Measurements from ENCODE around the gene RACGAP1. TPM values are rescaled to one million over a fixed set of nuclear protein-coding genes. Genes with fewer than 3 reads are reported as not detected.

Gene RACGAP1
- total RNA-seq, 2 donors from 2014 or later: 49.6 to 96.6 TPM

DNA sequence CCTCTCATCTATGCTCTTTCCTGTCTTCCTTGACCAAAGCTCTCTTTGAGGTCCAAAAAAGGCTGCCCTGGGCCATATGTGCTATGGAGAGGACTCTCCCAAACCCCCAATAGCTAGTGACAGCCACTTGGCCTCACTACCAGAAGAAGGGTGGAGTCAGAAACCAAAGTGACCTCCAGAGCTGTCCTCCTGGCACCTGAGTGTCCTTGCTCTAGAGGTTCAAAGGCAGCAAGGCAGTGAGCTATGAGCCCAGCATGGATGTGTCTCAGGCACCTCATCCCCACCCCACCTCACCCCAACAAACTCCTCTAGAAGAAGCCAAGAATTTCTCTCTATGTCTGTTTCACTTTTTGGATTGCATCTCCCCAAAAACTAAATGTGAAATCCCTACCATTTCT is 67.7 kb downstream of the RACGAP1 start:
- H3K27ac Mint-ChIP-seq: no peak overlapping the region
- DNase-seq: no peak
- no peaks in the 10 kb centered on the region for H3K36me3 Mint-ChIP-seq (ENCODE audit: low read depth)
- H3K27me3 Mint-ChIP-seq (ENCODE audit: insufficient read depth): peaks cover 89% of the 10 kb centered on the region
- H3K36me3 ChIP-seq (ENCODE audit: control insufficient read depth, insufficient read depth, low read length): no peaks in the 10 kb centered on the region
- H3K4me1 Mint-ChIP-seq: peaks cover 23% of the 10 kb centered on the region
- no peaks in the 10 kb centered on the region for H3K9me3 Mint-ChIP-seq
- no peak overlapping the region for H3K9ac ChIP-seq (ENCODE audit: extremely low read depth, low read length, poor library complexity, severe bottlenecking)
- no peak for TF ChIP-seq CTCF (conservative IDR thresholded peaks at IDR 0.05)
- peaks cover 5% of the 10 kb centered on the region for H3K4me1 ChIP-seq (ENCODE audit: control insufficient read depth, insufficient read depth, low read length)
- no peak overlapping the region for H3K27ac ChIP-seq (ENCODE audit: low read depth, low read length)
- no peak overlapping the region for H3K4me3 ChIP-seq (ENCODE audit: low read length)
- no peak overlapping the region for H3K4me3 Mint-ChIP-seq
- peaks cover 83% of the 10 kb centered on the region for H3K27me3 ChIP-seq (ENCODE audit: control insufficient read depth, insufficient read depth, low read length, poor library complexity, severe bottlenecking)
- no peaks in the 10 kb centered on the region for H3K9me3 ChIP-seq (ENCODE audit: control insufficient read depth, low read length)

DNA sequence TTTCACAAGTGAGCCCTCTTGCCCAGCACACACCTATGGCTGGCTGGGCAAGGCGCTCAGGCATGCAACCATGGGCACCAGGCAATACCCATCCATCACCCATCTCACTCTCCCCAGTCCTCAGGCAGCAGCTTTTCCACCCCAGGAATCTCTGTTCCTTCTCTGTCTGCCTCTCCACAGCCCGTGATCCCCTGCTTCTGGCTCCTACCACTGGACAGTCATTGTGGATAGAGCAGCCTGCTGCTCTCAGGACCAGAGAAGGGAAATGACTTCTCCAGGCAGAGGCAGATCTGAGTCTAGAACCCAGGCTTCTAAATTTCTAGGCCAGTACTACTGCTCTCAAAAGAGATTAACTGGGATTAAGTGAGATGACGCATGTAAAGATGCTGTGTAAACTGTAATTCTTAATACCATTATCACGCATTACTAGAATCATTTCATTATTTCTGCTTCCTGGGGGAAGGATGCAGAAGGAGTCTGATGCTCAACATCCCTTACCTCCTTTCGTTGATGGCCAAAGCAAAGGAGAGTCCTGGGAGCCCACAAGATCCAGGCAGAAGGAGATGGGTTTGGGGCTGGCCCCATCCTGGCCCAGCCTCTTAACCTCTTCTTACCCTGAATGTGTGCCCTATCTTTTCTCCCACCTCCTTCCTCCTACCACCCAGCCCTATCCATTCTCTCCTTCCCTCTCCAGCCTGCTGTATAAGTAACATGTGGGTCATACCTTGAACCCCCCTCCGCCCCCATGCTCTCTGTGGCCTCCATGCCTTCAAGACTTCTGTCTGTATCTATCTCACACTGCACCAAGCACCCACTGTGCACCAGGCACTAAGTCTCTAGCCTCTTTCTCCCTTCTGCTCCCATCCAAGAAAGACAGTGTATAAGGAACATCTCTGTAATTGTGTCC is 68.4 kb downstream of the RACGAP1 start:
- Histone ChIP-seq H3K27ac (ENCODE audit: low read depth, low read length) (no peak overlapping the region), H3K4me3 (ENCODE audit: low read length) (no peak overlapping the region), H3K27me3 (ENCODE audit: control insufficient read depth, insufficient read depth, low read length, poor library complexity, severe bottlenecking) (peaks cover 80% of the 10 kb centered on the region), H3K4me1 (ENCODE audit: control insufficient read depth, insufficient read depth, low read length) (peaks cover 5% of the 10 kb centered on the region), H3K36me3 (ENCODE audit: control insufficient read depth, insufficient read depth, low read length) (no peaks in the 10 kb centered on the region), H3K9me3 (ENCODE audit: control insufficient read depth, low read length) (no peaks in the 10 kb centered on the region), H3K9ac (ENCODE audit: extremely low read depth, low read length, poor library complexity, severe bottlenecking) (no peak overlapping the region)
- no peaks in the 10 kb centered on the region for H3K36me3 Mint-ChIP-seq (ENCODE audit: low read depth)
- no peak overlapping the region for H3K4me3 Mint-ChIP-seq
- no peaks in the 10 kb centered on the region for H3K9me3 Mint-ChIP-seq
- H3K27ac Mint-ChIP-seq: no peak overlapping the region
- H3K4me1 Mint-ChIP-seq: peaks cover 23% of the 10 kb centered on the region
- peaks cover 89% of the 10 kb centered on the region for H3K27me3 Mint-ChIP-seq (ENCODE audit: insufficient read depth)
- WGBS, 2 experiments (ENCODE audit: insufficient coverage in 1 of 2, insufficient read length in 1 of 2): 89 to 90% methylated on average over 2 to 6 of the region's 6 CpGs
- DNase-seq: no peak
- TF ChIP-seq CTCF (conservative IDR thresholded peaks at IDR 0.05): no peak

GRCh38 chr12:49955899-49956662 is 69.2 kb downstream of the RACGAP1 start:
- H3K4me1 Mint-ChIP-seq: peaks cover 23% of the 10 kb centered on the region
- WGBS, 2 experiments (ENCODE audit: insufficient coverage in 1 of 2, insufficient read length in 1 of 2): 78 to 95% methylated on average over 5 to 13 of the region's 13 CpGs
- H3K36me3 ChIP-seq (ENCODE audit: control insufficient read depth, insufficient read depth, low read length): no peaks in the 10 kb centered on the region
- H3K27me3 ChIP-seq (ENCODE audit: control insufficient read depth, insufficient read depth, low read length, poor library complexity, severe bottlenecking): peaks cover 73% of the 10 kb centered on the region
- no peak overlapping the region for H3K4me3 Mint-ChIP-seq
- H3K36me3 Mint-ChIP-seq (ENCODE audit: low read depth): no peaks in the 10 kb centered on the region
- no peak overlapping the region for H3K27ac ChIP-seq (ENCODE audit: low read depth, low read length)
- H3K27ac Mint-ChIP-seq: no peak overlapping the region
- no peak overlapping the region for H3K9ac ChIP-seq (ENCODE audit: extremely low read depth, low read length, poor library complexity, severe bottlenecking)
- no peak overlapping the region for H3K4me3 ChIP-seq (ENCODE audit: low read length)
- H3K9me3 Mint-ChIP-seq: no peaks in the 10 kb centered on the region
- H3K9me3 ChIP-seq (ENCODE audit: control insufficient read depth, low read length): no peaks in the 10 kb centered on the region
- H3K27me3 Mint-ChIP-seq (ENCODE audit: insufficient read depth): peaks cover 92% of the 10 kb centered on the region
- DNase-seq: no peak
- TF ChIP-seq CTCF (conservative IDR thresholded peaks at IDR 0.05): no peak
- peaks cover 5% of the 10 kb centered on the region for H3K4me1 ChIP-seq (ENCODE audit: control insufficient read depth, insufficient read depth, low read length)

Data from endodermal cell (in vitro differentiated cells).